Neural cell (in vitro differentiated cells): ENCODE results near the gene PSMA7. TPM values are rescaled to one million over a fixed set of nuclear protein-coding genes. Genes with fewer than 3 reads are reported as not detected.

Experiments used
- H2AFZ ChIP-seq: fragments of 200-600, 300-800 bp; sonication (generic), shearing (Covaris generic); 2 replicates; pipeline ENCODE4 v1.6.0; 2014; ENCODE audit warnings: low read depth, mild to moderate bottlenecking, antibody characterized with exemption, low read length, moderate library complexity
- H3F3A ChIP-seq: fragments of 200-600 bp; shearing (Covaris generic); 2 replicates; pipeline ENCODE4 v1.6.1; 2016; ENCODE audit warnings: mild to moderate bottlenecking, moderate library complexity, mixed read lengths, antibody characterized with exemption, low read length; ENCODE audit not compliant: insufficient read depth, poor library complexity, severe bottlenecking
- H3K27ac ChIP-seq: fragments of 200-600, 300-800 bp; sonication (generic), shearing (Covaris generic); 2 replicates; pipeline ENCODE4 v1.5.1; 2014; ENCODE audit warnings: mild to moderate bottlenecking, low read length, moderate library complexity
- H3K27me3 ChIP-seq: fragments of 300-800, 200-600 bp; sonication (generic), shearing (Covaris generic); 2 replicates; pipeline ENCODE4 v1.6.0; 2014; ENCODE audit warnings: mild to moderate bottlenecking, low read depth, low read length, moderate library complexity; ENCODE audit not compliant: insufficient read depth
- H3K36me3 ChIP-seq: fragments of 300-800, 200-600 bp; sonication (generic), shearing (Covaris generic); 2 replicates; pipeline ENCODE4 v1.5.1; 2014; ENCODE audit warnings: mild to moderate bottlenecking, antibody characterized with exemption, low read length, moderate library complexity; ENCODE audit not compliant: insufficient read depth
- H3K4me2 ChIP-seq: fragments of 300-800, 200-600 bp; sonication (generic), shearing (Covaris generic); 2 replicates; pipeline ENCODE4 v1.6.0; 2014; ENCODE audit warnings: mild to moderate bottlenecking, low read length
- H3K4me3 ChIP-seq: fragments of 300-800, 200-600 bp; sonication (generic), shearing (Covaris generic); 2 replicates; pipeline ENCODE4 v1.5.1; 2014; ENCODE audit warnings: mild to moderate bottlenecking, low read length, moderate library complexity
- H3K79me2 ChIP-seq: fragments of 200-600 bp; shearing (Covaris generic); replicated peaks from 2 replicates; pipeline ENCODE4 v1.6.0; 2014; ENCODE audit warnings: mild to moderate bottlenecking, low read length, moderate library complexity; ENCODE audit not compliant: insufficient read depth
- H3K9ac ChIP-seq: fragments of 300-800, 200-600 bp; sonication (generic), shearing (Covaris generic); 2 replicates; pipeline ENCODE4 v1.6.1; 2016; ENCODE audit warnings: mild to moderate bottlenecking, low read length, mixed read lengths
- H3K9me2 ChIP-seq: fragments of 200-600 bp; shearing (Covaris generic); 2 replicates; pipeline ENCODE4 v1.6.1; 2016; ENCODE audit warnings: mild to moderate bottlenecking, low read length, mixed read lengths; ENCODE audit not compliant: insufficient read depth
- H3K9me3 ChIP-seq: fragments of 200-600, 300-800 bp; sonication (generic), shearing (Covaris generic); 2 replicates; pipeline ENCODE4 v1.6.1; 2016; ENCODE audit warnings: mild to moderate bottlenecking, mixed run types, low read length, moderate library complexity, mixed read lengths
- H4K20me1 ChIP-seq: fragments of 200-600 bp; shearing (Covaris generic); 2 replicates; pipeline ENCODE4 v1.6.1; 2016; ENCODE audit warnings: mild to moderate bottlenecking, mixed run types; ENCODE audit not compliant: insufficient read depth
- CTCF ChIP-seq: fragments of 450-650 bp; IDR thresholded peaks from 2 replicates; pipeline ENCODE4 v1.5.1; 2014; ENCODE audit warnings: antibody characterized with exemption, mild to moderate bottlenecking, moderate library complexity; ENCODE audit not compliant: poor library complexity, severe bottlenecking
- EP300 ChIP-seq: fragments of 450-650 bp; conservative IDR thresholded peaks from 2 replicates; pipeline ENCODE4 v1.6.1; 2014; ENCODE audit warnings: antibody characterized with exemption, mild to moderate bottlenecking, moderate library complexity; ENCODE audit not compliant: poor library complexity, severe bottlenecking
- EZH2 ChIP-seq: fragments of 200-600, 300-800 bp; shearing (Covaris generic), sonication (generic); IDR thresholded peaks from 2 replicates; pipeline ENCODE4 v1.6.1; 2014; ENCODE audit warnings: antibody characterized with exemption, low read length, borderline replicate concordance, mild to moderate bottlenecking; ENCODE audit not compliant: insufficient read depth, poor library complexity, severe bottlenecking
- MXI1 ChIP-seq: fragments of 450-650 bp; conservative IDR thresholded peaks from 2 replicates; pipeline ENCODE4 v1.6.1; 2014; ENCODE audit warnings: antibody characterized with exemption, mild to moderate bottlenecking; ENCODE audit not compliant: poor library complexity, severe bottlenecking
- POLR2AphosphoS5 ChIP-seq: IDR thresholded peaks from 2 replicates; pipeline ENCODE4 v1.6.1; 2012
- RAD21 ChIP-seq: fragments of 450-650 bp; conservative IDR thresholded peaks from 2 replicates; pipeline ENCODE4 v1.6.1; 2014; ENCODE audit warnings: antibody characterized with exemption, mild to moderate bottlenecking, moderate library complexity
- REST ChIP-seq: IDR thresholded peaks from 2 replicates; pipeline ENCODE4 v1.6.1; 2012; ENCODE audit warnings: borderline replicate concordance
- SMC3 ChIP-seq: fragments of 450-650 bp; conservative IDR thresholded peaks from 2 replicates; pipeline ENCODE4 v1.6.1; 2014; ENCODE audit warnings: antibody characterized with exemption, mild to moderate bottlenecking, moderate library complexity; ENCODE audit not compliant: poor library complexity
- TAF1 ChIP-seq: IDR thresholded peaks from 2 replicates; pipeline ENCODE4 v1.6.1; 2012; ENCODE audit warnings: low read depth
- polyA plus RNA-seq: library from polyadenylated mRNA; depleted of rRNA; stranded (reverse); fragments of >200 nt; gene quantifications from 2 replicates; pipeline ENCODE4 v1.2.3, GENCODE V29; 2014

The PSMA7 gene
- polyA plus RNA-seq, 1 donor from 2014 or later = 874 TPM

GRCh38 chr20:62178316-62179161 lies 35.3 kb upstream of the PSMA7 start:
- no peak overlapping the region for H3K27ac ChIP-seq
- no peak overlapping the region for H2AFZ ChIP-seq
- no peak overlapping the region for H3K4me3 ChIP-seq
- no peaks in the 10 kb centered on the region for H4K20me1 ChIP-seq
- H3K79me2 ChIP-seq = peaks cover 6% of the 10 kb centered on the region
- no peak overlapping the region for H3K4me2 ChIP-seq
- H3K27me3 ChIP-seq = no peaks in the 10 kb centered on the region
- H3K9me2 ChIP-seq = no peaks in the 10 kb centered on the region
- no peaks in the 10 kb centered on the region for H3K36me3 ChIP-seq
- H3F3A ChIP-seq = peaks cover 5% of the 10 kb centered on the region
- no peaks in the 10 kb centered on the region for H3K9me3 ChIP-seq
- H3K9ac ChIP-seq = no peak overlapping the region
- no peak for TF ChIP-seq TAF1
- TF ChIP-seq EZH2 = no peak
- TF ChIP-seq MXI1 = no peak
- no peak for TF ChIP-seq EP300
- TF ChIP-seq POLR2AphosphoS5 = no peak
- TF ChIP-seq SMC3 = no peak
- no peak for TF ChIP-seq RAD21
- no peak for TF ChIP-seq CTCF
- TF ChIP-seq REST = no peak

- H3K27ac ChIP-seq = no peak overlapping the region
Measured at GRCh38 chr20:62177307-62177706, 34.1 kb upstream of the PSMA7 start.

More at GRCh38 chr20:62177307-62177706, 34.1 kb upstream of the PSMA7 start:
- H3K27me3 ChIP-seq = no peaks in the 10 kb centered on the region
- H4K20me1 ChIP-seq = no peaks in the 10 kb centered on the region
- no peaks in the 10 kb centered on the region for H3K9me2 ChIP-seq
- H3K4me3 ChIP-seq = no peak overlapping the region
- H3K36me3 ChIP-seq = no peaks in the 10 kb centered on the region
- peaks cover 1% of the 10 kb centered on the region for H3F3A ChIP-seq
- TF ChIP-seq MXI1 (no peak), POLR2AphosphoS5 (no peak), REST (no peak), TAF1 (no peak), SMC3 (no peak), EP300 (no peak), CTCF (no peak), EZH2 (no peak)
- H3K4me2 ChIP-seq = no peak overlapping the region
- no peak overlapping the region for H2AFZ ChIP-seq
- H3K9me3 ChIP-seq = no peaks in the 10 kb centered on the region
- no peaks in the 10 kb centered on the region for H3K79me2 ChIP-seq
- H3K9ac ChIP-seq = no peak overlapping the region
